A549 treated with ZK216348 at 1 μM for 4 hours (cell line): Measurements from ENCODE around the gene WDR33. TPM values are rescaled to one million over a fixed set of nuclear protein-coding genes. Genes with fewer than 3 reads are reported as not detected.

ENCODE experiments used
- total RNA-seq: library from RNA; stranded (reverse); fragments of 200-300 nt; extraction: Qiagen RNA extraction; gene quantifications from 5 replicates; pipeline ENCODE4 v1.2.3, GENCODE V29; 2022; ENCODE audit warnings: low read depth

The WDR33 gene
- 20.0 to 27.5 TPM (median 23.0 TPM) in 5 replicates for total RNA-seq

GRCh38 chr2:127810619-127811396 lies at the start of gene WDR33:
TSS of gene WDR33 (minus strand) at chr2:127811171. CDS start at chr2:127770981, 40,190 bp downstream.

GRCh38 chr2:127701193-127701650 lies 109.7 kb downstream of the WDR33 start, which contains the start of gene SFT2D3:
TSS of gene SFT2D3 (plus strand) at chr2:127701497. CDS start at chr2:127701529, 32 bp downstream.

GRCh38 chr2:127675331-127676261 lies 135.4 kb downstream of the WDR33 start, which contains the start of gene LIMS2:
TSS of gene LIMS2 (minus strand) at chr2:127675530. CDS start at chr2:127675024, 506 bp downstream.

Other genes with a start within 250 kb of the WDR33 start
- 0.19 TPM in 1 of 5 replicates, not detected in the others for gene GPR17, start 165.0 kb downstream of the WDR33 start, total RNA-seq
- 4.1 to 9.8 TPM (median 6.3 TPM) in 5 replicates for gene LIMS2, start 135.6 kb downstream of the WDR33 start, total RNA-seq
- 3.8 to 6.9 TPM (median 6.0 TPM) in 5 replicates for gene SFT2D3, start 109.7 kb downstream of the WDR33 start, total RNA-seq
- 49.8 to 59.3 TPM (median 54.4 TPM) in 5 replicates for gene POLR2D, start 47.0 kb upstream of the WDR33 start, total RNA-seq
- gene AMMECR1L, start 74.8 kb upstream of the WDR33 start, total RNA-seq: 14.3 to 19.7 TPM (median 19.0 TPM) in 5 replicates
- 10.6 to 13.9 TPM (median 11.8 TPM) in 5 replicates for gene SAP130, start 216.9 kb upstream of the WDR33 start, total RNA-seq